ENCODE data around the gene RPS16. TPM values are rescaled to one million over a fixed set of nuclear protein-coding genes. Genes with fewer than 3 reads are reported as not detected.

Gene RPS16
- total RNA-seq, 1 donor from 2014 or later: 802 TPM

DNA sequence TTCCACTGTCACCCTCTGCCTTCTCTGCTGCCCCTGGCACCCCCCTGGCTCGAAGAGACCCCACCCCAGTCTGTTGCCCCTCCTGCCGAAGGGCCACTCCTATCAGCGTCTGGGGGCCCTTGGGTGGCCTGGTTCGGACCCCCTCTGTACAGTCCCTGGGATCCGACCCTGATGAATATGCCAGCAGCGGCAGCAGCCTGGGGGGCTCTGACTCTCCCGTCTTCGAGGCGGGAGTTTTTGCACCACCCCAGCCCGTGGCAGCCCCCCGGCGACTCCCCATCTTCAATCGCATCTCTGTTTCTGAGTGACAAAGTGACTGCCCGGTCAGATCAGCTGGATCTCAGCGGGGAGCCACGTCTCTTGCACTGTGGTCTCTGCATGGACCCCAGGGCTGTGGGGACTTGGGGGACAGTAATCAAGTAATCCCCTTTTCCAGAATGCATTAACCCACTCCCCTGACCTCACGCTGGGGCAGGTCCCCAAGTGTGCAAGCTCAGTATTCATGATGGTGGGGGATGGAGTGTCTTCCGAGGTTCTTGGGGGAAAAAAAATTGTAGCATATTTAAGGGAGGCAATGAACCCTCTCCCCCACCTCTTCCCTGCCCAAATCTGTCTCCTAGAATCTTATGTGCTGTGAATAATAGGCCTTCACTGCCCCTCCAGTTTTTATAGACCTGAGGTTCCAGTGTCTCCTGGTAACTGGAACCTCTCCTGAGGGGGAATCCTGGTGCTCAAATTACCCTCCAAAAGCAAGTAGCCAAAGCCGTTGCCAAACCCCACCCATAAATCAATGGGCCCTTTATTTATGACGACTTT, 27.1 kb downstream of the RPS16 start:
- no peak for DNase-seq (ENCODE audit: extremely low read depth, low read depth, low spot score)

- no peak for DNase-seq (ENCODE audit: extremely low read depth, low read depth, low spot score)
Measured at GRCh38 chr19:39407660-39408391, 27.9 kb downstream of the RPS16 start.

GRCh38 chr19:39407410-39407659, 28.4 kb downstream of the RPS16 start:
- no peak for DNase-seq (ENCODE audit: extremely low read depth, low read depth, low spot score)

GRCh38 chr19:39406656-39407409, 28.9 kb downstream of the RPS16 start, which contains the start of gene ZFP36:
Gene ZFP36, plus strand, starts transcription at chr19:39406847. Its CDS starts 58 bp downstream, at chr19:39406905.
- DNase-seq (ENCODE audit: extremely low read depth, low read depth, low spot score): no peak

DNA sequence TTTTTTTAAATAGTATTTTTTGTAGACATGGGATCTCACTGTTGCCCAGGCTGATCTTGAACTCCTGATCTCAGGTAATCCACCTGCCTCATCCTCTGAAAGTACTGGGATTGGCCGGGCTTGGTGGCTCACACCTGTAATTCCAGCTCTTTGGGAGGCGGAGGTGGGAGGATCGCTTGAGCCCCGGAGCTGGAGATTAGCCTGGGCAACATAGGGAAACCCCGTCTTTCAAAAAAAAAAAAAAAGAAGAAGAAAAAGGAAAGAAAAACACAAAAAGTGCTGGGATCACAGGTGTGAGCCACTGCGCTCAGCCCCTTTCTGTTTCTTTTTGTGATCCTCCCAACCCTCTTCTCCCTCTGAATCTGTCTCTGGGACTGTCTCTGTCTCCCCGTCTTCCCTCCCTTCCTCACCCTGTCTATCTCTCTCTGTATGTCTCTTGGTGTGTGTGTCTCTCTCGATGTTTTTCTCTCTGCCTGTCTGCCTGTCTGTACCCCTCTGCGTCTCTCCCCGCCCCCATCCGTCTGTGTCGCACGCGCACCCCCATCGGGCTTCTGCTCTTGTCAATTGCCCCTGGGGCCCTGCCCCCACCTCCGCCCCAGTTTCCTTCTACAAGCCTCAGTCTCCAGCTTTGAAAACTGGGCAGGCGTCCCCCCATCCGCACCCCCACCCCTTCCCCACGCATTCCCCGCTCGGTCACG, 29.6 kb downstream of the RPS16 start:
- DNase-seq (ENCODE audit: extremely low read depth, low read depth, low spot score): no peak

GRCh38 chr19:39405261-39405957, 30.3 kb downstream of the RPS16 start:
- DNase-seq (ENCODE audit: extremely low read depth, low read depth, low spot score): no peak

GRCh38 chr19:39403331-39404312, 32.1 kb downstream of the RPS16 start:
- DNase-seq (ENCODE audit: extremely low read depth, low read depth, low spot score): no peak

DNA sequence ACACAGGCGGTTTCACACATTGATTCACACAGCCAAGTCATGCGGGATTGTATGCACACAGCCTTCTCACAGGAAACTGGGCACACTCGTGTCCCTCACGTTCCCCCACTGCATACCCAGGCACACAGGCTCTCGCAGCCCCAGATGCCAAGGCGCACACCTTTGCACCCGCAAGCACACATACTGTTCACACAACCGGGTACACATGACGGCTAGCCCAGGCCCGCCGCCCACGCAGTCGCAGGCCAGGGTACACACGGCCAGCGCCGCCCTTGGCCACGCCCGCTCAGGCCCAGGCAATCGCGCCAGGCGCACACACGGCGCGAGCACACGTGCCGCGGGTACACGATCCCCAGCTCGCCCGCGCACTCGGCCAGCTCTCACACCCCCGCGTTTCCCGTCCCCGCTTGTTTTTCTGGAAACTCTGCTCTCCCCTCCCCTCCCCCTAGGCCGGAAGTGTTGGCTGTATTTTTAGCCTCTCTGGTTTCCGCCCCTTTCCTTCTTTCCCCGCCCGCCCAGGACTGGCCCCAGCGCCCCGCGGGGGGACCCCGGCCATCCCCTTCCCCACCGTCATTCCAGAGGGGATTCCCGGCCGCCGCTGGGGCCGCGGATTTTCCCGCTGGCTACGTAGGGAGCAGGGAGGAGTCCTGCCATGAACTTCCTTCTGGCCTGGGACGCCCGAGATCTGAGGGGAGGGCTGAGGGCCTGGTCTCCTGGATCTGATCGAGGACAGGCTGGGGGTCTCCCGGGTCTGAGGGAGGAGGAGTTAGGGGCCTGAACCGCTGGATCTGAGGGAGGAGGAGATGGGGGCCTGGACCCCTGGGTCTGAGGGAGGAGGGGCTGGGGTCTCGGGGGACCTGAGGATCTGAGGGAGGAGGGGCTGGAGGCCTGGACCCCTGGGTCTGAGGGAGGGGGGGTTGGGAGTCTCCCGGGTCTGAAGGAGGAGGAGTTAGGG, 33.1 kb downstream of the RPS16 start:
- no peak for DNase-seq (ENCODE audit: extremely low read depth, low read depth, low spot score)

DNA sequence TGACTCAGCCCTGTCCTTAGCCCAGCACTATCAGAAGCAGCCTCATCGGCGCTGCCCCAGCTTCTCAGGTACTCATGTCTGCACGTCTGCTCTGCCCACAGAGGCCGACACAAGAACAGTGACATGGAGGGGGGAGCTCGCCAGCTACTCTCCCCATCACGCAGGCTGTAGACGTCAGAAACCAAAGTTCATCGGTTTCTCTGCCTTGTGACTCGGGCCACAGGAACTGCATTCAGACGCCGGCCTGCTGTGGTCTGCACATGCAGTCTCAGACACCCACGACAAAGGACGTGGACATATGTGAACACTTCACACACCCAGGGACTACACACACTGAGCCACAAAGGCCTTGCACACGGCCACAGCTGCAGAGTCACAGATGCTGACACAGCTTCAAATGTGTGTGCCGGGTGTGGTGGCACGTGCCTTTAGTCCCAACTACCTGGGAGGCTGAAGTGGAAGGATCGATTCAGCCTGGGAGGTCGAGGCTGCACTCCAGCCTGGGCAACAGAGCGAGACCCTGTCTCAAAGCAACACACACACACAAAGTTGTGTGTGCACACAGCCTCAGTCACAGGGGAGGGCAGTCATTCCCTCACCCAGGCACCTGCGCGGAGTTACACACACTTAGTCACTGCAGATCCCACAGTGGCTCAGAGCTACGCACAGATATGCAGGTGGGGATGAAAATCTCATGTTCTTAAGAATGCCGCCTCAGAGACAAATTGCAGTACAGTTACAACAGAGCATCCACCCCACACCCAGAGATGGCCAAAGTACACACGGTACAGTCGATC, 34.0 kb downstream of the RPS16 start:
- no peak for DNase-seq (ENCODE audit: extremely low read depth, low read depth, low spot score)

- no peak for DNase-seq (ENCODE audit: extremely low read depth, low read depth, low spot score)
Measured at GRCh38 chr19:39401070-39401548, 34.6 kb downstream of the RPS16 start.

GRCh38 chr19:39400061-39400460, 35.7 kb downstream of the RPS16 start:
- no peak for DNase-seq (ENCODE audit: extremely low read depth, low read depth, low spot score)

GRCh38 chr19:39399668-39400050, 36.1 kb downstream of the RPS16 start:
- DNase-seq (ENCODE audit: extremely low read depth, low read depth, low spot score): no peak

GRCh38 chr19:39398297-39398864, 37.4 kb downstream of the RPS16 start:
- DNase-seq (ENCODE audit: extremely low read depth, low read depth, low spot score): no peak

DNA sequence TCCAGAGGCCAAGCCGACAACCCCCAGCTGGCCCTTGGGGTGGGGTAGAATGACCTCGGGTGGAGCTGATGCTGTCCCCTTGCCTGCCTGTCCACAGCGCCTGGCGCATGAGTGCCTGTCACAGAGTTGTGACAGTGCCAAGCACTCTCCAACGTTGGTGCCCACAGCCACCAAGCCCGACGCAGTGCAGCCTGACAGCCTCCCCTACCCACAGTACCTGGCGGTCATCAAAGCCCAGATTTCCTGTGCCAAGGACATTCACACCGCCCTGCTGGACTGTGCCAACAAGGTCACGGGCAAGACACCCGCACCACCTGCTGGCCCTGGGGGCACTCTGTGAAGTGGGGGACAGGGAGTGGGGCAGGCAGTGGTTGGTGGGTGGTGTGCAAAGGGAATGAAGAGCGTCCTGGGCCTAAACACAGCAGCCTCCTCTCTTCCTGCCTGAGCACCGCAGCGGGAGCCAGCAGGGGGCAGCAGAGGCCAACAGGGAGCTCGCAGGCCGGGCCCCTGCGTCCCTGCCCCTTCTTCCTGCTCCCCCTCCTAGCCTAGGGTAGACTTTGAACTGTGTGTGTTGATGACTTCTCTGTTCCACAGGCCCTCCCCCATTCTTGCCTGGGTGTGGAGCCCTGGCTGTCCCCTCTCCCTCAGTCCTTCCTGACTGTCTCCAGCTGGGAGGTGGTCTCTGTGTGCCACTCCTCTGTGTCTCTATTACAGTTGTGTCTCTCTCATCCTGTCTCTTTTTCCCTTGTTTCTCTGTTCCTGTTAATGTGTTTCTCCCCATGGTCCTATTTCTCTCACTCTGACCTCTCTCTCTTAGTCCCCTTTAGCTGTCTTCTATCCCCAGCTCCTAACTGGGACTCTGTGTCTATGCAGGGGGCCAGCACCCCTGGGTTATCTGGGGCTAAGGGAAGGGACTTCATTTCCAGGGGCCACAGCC, 38.1 kb downstream of the RPS16 start:
- no peak for DNase-seq (ENCODE audit: extremely low read depth, low read depth, low spot score)

DNA sequence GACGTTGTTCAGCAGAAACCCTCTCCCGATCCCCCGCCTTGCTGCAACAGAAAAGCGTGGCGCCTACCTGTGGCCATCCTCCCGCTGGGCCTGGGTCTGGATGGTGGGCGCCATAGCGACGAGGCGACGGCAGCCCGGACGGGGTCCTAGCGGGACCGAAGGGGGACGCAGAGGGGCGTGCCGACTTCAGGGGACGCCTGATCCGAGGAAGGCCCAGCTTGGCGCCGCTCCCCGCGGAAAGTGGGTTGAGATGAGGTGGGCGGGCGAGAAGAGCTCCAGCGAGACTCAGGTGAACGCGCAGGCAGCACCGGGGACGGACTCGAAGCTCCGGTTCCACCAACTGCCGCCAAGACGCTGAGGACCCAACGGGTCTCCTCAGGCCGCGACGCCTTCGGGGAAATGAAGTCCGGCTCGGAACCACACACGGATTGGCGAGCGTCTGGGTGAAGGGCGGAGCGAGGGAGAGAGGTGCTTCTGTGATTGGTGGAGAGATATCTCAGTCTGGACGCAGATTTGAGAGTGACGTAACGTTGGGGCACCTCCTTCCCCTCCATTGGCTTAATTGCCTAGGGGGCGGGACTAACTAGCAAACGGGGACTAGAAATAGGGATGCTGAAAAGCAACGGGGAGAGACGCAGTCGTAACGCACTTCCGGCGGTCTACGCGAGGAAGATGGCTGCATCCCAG, 44.9 kb downstream of the RPS16 start, which contains the start of the genes MED29 and PAF1:
MED29 (plus strand) TSS at position 628 of the 687 bp plus-strand sequence; CDS start at position 673, 45 bp downstream.
PAF1 (minus strand) TSS at position 356 of the 687 bp plus-strand sequence; CDS start at position 114, 242 bp downstream.
- DNase-seq (ENCODE audit: extremely low read depth, low read depth, low spot score): peak; percentile 99
